Neural progenitor cell (in vitro differentiated cells): Measurements from ENCODE around the gene ANP32D. TPM values are rescaled to one million over a fixed set of nuclear protein-coding genes. Genes with fewer than 3 reads are reported as not detected.

Experiments
- total RNA-seq: library from RNA; depleted of rRNA; stranded (reverse); fragments of >200 nt; gene quantifications from 2 replicates; pipeline ENCODE4 v1.2.3, GENCODE V29; 2015; ENCODE audit warnings: low replicate concordance

ANP32D gene
- total RNA-seq, 1 donor from 2014 or later: not detected

Other genes with a start within 250 kb of the ANP32D start
- gene ZNF641, start 121.6 kb upstream of the ANP32D start, total RNA-seq: 13.3 and 21.7 TPM in 2 replicates
- gene C12orf54, start 9.9 kb downstream of the ANP32D start, total RNA-seq: not detected in 2 replicates
- gene OR8S1, start 53.1 kb downstream of the ANP32D start, total RNA-seq: not detected in 2 replicates
- not detected in 2 replicates for gene LALBA, start 97.5 kb downstream of the ANP32D start, total RNA-seq
- 82.6 and 97.5 TPM in 2 replicates for gene KANSL2, start 209.7 kb downstream of the ANP32D start, total RNA-seq
- gene CCNT1, start 244.1 kb downstream of the ANP32D start, total RNA-seq: 43.1 and 64.2 TPM in 2 replicates